Activated B cell treated with CpG ODN at 0.5 μM for 24 hours (primary cell): Measurements from ENCODE around the gene GPR137B. TPM values are rescaled to one million over a fixed set of nuclear protein-coding genes. Genes with fewer than 3 reads are reported as not detected.

Experiments
- ATAC-seq: fragments of 200-7000 bp; cut with Tn5 transposase; one replicate; pipeline ENCODE4 v1.10.0; 2021; ENCODE audit warnings: low read depth, mild to moderate bottlenecking, moderate library complexity
- CTCF ChIA-PET: fragments of 350-600 bp; sonication (Branson Sonifier 250); formaldehyde crosslinking; loops from one replicate; lab custom pipeline; 2021; ENCODE audit warnings: antibody characterized with exemption; lab: Charles Lee
- POLR2A ChIA-PET: fragments of 350-600 bp; sonication (Branson Sonifier 250); formaldehyde crosslinking; loops from one replicate; lab custom pipeline; 2021; ENCODE audit warnings: antibody characterized with exemption; lab: Charles Lee
- DNase-seq: peaks from one replicate; pipeline ENCODE4 v3.0.0; 2022
- H3K27ac Mint-ChIP-seq: one replicate; pipeline ENCODE4 v1.8.0; 2020; ENCODE audit warnings: mixed read lengths
- H3K27me3 Mint-ChIP-seq: one replicate; pipeline ENCODE4 v1.8.0; 2021; ENCODE audit warnings: mixed read lengths
- H3K36me3 Mint-ChIP-seq: one replicate; pipeline ENCODE4 v1.8.0; 2021; ENCODE audit warnings: low read depth, mixed read lengths
- H3K4me1 Mint-ChIP-seq: one replicate; pipeline ENCODE4 v1.8.0; 2021; ENCODE audit warnings: mixed read lengths
- H3K4me3 Mint-ChIP-seq: one replicate; pipeline ENCODE4 v1.8.0; 2020; ENCODE audit warnings: mild to moderate bottlenecking, mixed read lengths
- H3K9me3 Mint-ChIP-seq: one replicate; pipeline ENCODE4 v1.8.0; 2020; ENCODE audit warnings: mixed read lengths
- intact Hi-C: fragments of 100-400 bp; cut with micrococcal nuclease; formaldehyde crosslinking; loops from one replicate; pipeline ENCODE4 v1.15.1; 2024
- total RNA-seq: library from RNA; stranded (reverse); gene quantifications from 2 replicates; pipeline ENCODE4 v1.2.3, GENCODE V29; 2022
- TF ChIP-seq, protein P1 (sequence below): fragments of 200-600 bp; IDR thresholded peaks from one replicate; pipeline ENCODE4 v1.8.0; 2022; ENCODE audit warnings: antibody characterized with exemption, mild to moderate bottlenecking

Gene GPR137B
- total RNA-seq, 1 donor from 2014 or later, result 11.8 TPM

DNA sequence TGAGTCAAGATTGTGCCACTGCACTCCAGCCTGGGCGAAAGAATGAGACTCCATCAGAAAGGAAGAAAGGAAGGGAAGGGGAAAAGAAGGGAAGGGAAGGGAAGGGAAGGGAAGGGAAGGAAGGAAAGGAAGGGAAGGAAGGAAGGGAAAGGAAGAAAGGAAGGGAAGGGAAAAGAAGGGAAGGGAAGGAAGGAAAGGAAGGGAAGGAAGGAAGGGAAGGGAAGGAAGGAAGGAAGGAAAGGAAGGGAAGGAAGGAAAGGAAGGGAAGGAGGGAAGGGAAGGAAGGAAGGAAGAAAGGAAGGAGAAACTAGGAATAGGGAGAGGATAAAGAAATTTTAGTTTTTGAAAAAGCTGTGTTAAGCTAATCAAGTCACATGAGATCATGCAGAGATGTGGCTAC, 44.1 kb upstream of the GPR137B start:
- Mint-ChIP-seq H3K4me1 (no peaks in the 10 kb centered on the region), H3K4me3 (no peak overlapping the region), H3K27me3 (peaks cover 15% of the 10 kb centered on the region), H3K27ac (no peak overlapping the region), H3K9me3 (peaks cover 4% of the 10 kb centered on the region), H3K36me3 (peaks cover 3% of the 10 kb centered on the region)
- ChIA-PET POLR2A (no interaction called here), CTCF (no interaction called here)
- DNase-seq (no peak), ATAC-seq (no peak)
- intact Hi-C loops, result no loop called here
- TF ChIP-seq, protein P1, sequence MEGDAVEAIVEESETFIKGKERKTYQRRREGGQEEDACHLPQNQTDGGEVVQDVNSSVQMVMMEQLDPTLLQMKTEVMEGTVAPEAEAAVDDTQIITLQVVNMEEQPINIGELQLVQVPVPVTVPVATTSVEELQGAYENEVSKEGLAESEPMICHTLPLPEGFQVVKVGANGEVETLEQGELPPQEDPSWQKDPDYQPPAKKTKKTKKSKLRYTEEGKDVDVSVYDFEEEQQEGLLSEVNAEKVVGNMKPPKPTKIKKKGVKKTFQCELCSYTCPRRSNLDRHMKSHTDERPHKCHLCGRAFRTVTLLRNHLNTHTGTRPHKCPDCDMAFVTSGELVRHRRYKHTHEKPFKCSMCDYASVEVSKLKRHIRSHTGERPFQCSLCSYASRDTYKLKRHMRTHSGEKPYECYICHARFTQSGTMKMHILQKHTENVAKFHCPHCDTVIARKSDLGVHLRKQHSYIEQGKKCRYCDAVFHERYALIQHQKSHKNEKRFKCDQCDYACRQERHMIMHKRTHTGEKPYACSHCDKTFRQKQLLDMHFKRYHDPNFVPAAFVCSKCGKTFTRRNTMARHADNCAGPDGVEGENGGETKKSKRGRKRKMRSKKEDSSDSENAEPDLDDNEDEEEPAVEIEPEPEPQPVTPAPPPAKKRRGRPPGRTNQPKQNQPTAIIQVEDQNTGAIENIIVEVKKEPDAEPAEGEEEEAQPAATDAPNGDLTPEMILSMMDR, result no peak

DNA sequence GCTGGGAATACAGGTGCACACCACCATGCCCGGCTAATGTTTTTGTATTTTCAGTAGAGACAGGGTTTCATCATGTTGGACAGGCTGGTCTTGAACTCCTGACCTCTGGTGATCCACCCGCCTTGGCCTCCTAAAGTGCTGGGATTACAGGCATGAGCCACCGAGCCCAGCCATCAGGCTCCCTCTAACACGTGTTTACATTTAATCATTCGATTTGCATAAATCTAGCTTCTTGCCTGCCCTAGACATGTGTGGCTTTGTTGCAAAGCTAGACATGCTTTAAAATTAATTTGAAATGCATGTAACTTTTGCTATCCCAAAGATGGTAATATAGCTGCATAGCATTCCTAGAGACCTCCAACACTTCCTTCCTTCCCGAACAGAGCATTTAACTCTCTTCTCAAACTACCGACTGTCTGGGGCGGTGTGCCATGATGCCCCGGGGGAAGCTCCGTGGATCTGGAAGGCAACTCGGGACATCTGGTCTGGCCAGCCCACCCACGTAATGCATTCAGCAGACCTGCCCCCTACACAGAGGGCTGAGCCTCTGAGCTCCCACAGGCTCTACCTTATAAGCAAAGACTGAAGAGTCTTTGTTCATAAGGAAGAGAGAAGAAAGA, 42.9 kb upstream of the GPR137B start:
- H3K9me3 Mint-ChIP-seq, result peaks cover 4% of the 10 kb centered on the region
- TF ChIP-seq, protein P1, result no peak
- peaks cover 2% of the 10 kb centered on the region for H3K4me1 Mint-ChIP-seq
- no peak overlapping the region for H3K27ac Mint-ChIP-seq
- POLR2A ChIA-PET, result no interaction called here
- peaks cover 3% of the 10 kb centered on the region for H3K36me3 Mint-ChIP-seq
- intact Hi-C loops, result no loop called here
- ATAC-seq, result no peak
- DNase-seq, result no peak
- H3K27me3 Mint-ChIP-seq, result peaks cover 11% of the 10 kb centered on the region
- no peak overlapping the region for H3K4me3 Mint-ChIP-seq
- CTCF ChIA-PET, result interaction anchor here (0.9 kb wide), 1 partner anchor 453 kb away, joined by 3 read pairs; no protein-coding TSS in a partner anchor

DNA sequence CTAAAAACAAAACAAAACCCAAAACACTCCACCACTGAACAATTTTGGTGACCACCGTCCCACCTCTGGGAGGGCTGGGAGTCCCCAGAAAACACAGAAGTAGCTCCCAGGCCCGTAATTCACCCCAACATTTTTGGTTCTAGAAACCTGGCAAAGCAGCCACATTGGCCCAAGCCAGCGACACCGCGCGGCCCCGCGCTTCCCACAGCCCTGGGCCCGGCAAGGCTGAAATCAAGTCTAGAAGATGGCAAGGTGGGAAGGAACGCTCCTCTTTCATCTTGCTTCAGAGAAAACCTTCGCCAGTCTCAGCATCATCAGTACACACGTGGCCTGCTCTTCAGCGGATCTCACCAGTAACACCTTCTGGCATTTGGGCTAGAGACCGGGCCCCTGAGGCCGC, 41.5 kb upstream of the GPR137B start:
- H3K36me3 Mint-ChIP-seq, result peaks cover 1% of the 10 kb centered on the region
- H3K9me3 Mint-ChIP-seq, result peaks cover 1% of the 10 kb centered on the region
- ChIA-PET POLR2A (no interaction called here), CTCF (no interaction called here)
- intact Hi-C loops, result loop anchor here (5.0 kb wide), 1 partner anchor 1287 kb away; no protein-coding TSS in a partner anchor
- peaks cover 2% of the 10 kb centered on the region for H3K4me1 Mint-ChIP-seq
- no peak overlapping the region for H3K27ac Mint-ChIP-seq
- ATAC-seq (no peak), DNase-seq (no peak)
- H3K4me3 Mint-ChIP-seq, result no peak overlapping the region
- peaks cover 6% of the 10 kb centered on the region for H3K27me3 Mint-ChIP-seq
- TF ChIP-seq, protein P1, result no peak

DNA sequence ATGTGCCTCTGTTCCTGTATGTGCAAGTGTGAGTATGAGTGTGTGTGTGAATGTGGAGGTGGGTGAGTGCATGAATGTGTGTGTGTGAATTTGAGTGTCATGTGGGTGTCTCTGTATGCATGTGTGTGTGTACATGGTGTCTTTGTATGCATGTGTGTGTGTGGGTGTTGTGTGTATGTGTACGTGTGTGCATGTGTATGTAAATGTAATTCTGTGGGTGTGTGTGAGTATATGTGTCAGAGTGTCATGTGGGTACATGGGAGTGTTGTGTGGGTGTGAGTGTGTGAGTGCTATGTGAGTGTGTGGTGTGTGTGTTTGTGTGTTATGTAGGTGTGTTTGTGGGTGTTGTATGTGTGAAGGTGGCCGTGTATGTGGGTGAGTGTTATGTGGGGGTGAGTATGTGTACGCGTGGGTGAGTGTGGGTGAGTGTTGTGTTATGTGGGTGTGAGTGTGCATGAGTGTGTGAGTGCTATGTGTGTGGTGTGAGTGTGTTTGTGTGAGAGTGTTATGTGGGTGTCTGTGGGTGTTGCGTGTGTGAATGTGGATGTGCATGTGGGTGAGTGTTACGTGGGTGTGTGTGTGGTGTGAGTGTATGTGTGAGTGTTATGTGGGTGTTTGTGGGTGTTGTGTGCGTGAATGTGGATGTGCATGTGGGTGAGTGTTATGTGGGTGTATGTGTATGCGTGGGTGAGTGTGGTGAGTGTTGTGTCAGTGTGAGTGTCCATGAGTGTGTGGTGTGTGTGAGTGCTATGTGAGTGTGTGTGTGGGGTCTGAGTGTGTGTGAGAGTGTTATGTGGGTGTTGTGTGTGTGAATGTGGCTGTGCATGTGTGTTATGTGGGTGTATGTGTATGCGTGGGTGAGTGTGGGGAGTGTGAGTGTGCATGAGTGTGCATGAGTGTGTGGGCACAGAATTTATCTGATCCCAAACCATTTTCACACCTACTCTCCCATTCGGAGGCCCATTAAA, 40.8 kb upstream of the GPR137B start:
- DNase-seq (no peak), ATAC-seq (no peak)
- H3K4me1 Mint-ChIP-seq, result peaks cover 2% of the 10 kb centered on the region
- no peak overlapping the region for H3K4me3 Mint-ChIP-seq
- H3K9me3 Mint-ChIP-seq, result no peaks in the 10 kb centered on the region
- H3K27ac Mint-ChIP-seq, result no peak overlapping the region
- ChIA-PET CTCF (no interaction called here), POLR2A (no interaction called here)
- no peaks in the 10 kb centered on the region for H3K36me3 Mint-ChIP-seq
- intact Hi-C loops, result loop anchor here (5.0 kb wide), 1 partner anchor 1286 kb away; no protein-coding TSS in a partner anchor
- H3K27me3 Mint-ChIP-seq, result peaks cover 6% of the 10 kb centered on the region
- TF ChIP-seq, protein P1, result no peak

GRCh38 chr1:236102611-236103010, 39.7 kb upstream of the GPR137B start:
- ATAC-seq (no peak), DNase-seq (no peak)
- peaks cover 2% of the 10 kb centered on the region for H3K4me1 Mint-ChIP-seq
- TF ChIP-seq, protein P1, result no peak
- CTCF ChIA-PET, result interaction anchor here (1.1 kb wide), 1 partner anchor 1460 kb away, joined by 3 read pairs; no protein-coding TSS in a partner anchor
- no peaks in the 10 kb centered on the region for H3K36me3 Mint-ChIP-seq
- no peak overlapping the region for H3K4me3 Mint-ChIP-seq
- H3K27me3 Mint-ChIP-seq, result peaks cover 6% of the 10 kb centered on the region
- no peaks in the 10 kb centered on the region for H3K9me3 Mint-ChIP-seq
- POLR2A ChIA-PET, result no interaction called here
- H3K27ac Mint-ChIP-seq, result no peak overlapping the region
- intact Hi-C loops, result loop anchor here (1.0 to 5.0 kb wide), 5 partner anchors 243 to 1460 kb away; no protein-coding TSS in a partner anchor
